Measurements from ENCODE around the gene SHISA5. TPM values are rescaled to one million over a fixed set of nuclear protein-coding genes. Genes with fewer than 3 reads are reported as not detected.
A peak's percentile ranks its signal among the peaks of the same experiment; 100 is the strongest.

Gene SHISA5
- total RNA-seq, 1 donor from 2014 or later: 333 TPM

DNA sequence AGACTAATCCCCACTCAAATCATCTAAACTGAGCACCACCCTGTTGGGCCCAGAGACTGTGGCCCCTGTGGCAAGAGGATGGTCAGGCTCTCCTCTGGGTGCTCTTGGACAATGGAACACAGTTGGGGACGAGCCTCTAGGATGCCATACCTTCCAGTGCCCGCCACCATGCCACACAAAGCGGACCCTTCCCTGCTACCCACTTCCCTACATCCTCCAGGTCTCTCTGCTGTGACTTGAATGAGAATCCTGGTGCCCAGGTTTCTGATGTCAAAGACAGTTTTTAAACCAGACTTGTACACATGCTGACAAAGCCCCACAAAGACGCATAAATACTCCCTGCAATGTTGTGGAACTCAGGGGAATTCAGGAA is 68.8 kb downstream of the SHISA5 start:
- H3K4me1 Mint-ChIP-seq (ENCODE audit: low read depth, unreplicated experiment): peaks cover 33% of the 10 kb centered on the region
- H3K9ac ChIP-seq (ENCODE audit: low read length): no peak overlapping the region
- no peak overlapping the region for H3K4me2 ChIP-seq (ENCODE audit: low read length)
- H2AFZ ChIP-seq (ENCODE audit: low read depth, low read length): no peak overlapping the region
- FAIRE-seq (no peak), DNase-seq (ENCODE audit: low read depth) (no peak)
- no peaks in the 10 kb centered on the region for H3K9me3 ChIP-seq (ENCODE audit: insufficient read depth, low read depth, low read length)
- peaks cover 21% of the 10 kb centered on the region for H3K4me1 ChIP-seq (ENCODE audit: insufficient read depth, low read length)
- peaks cover 7% of the 10 kb centered on the region for H3K36me3 ChIP-seq (ENCODE audit: insufficient read depth, low read length)
- H3K27ac Mint-ChIP-seq (ENCODE audit: unreplicated experiment): no peak overlapping the region
- H3K27me3 Mint-ChIP-seq (ENCODE audit: low read depth, unreplicated experiment): no peaks in the 10 kb centered on the region
- peaks cover 7% of the 10 kb centered on the region for H3K36me3 Mint-ChIP-seq (ENCODE audit: low read depth, unreplicated experiment)
- H3K27ac ChIP-seq (ENCODE audit: low read depth, low read length): no peak overlapping the region
- no peak overlapping the region for H3K4me3 Mint-ChIP-seq (ENCODE audit: unreplicated experiment)
- peaks cover 9% of the 10 kb centered on the region for H3K79me2 ChIP-seq (ENCODE audit: insufficient read depth, low read length)
- H4K20me1 ChIP-seq (ENCODE audit: insufficient read depth, low read length): peaks cover 4% of the 10 kb centered on the region
- TF ChIP-seq, protein P1, sequence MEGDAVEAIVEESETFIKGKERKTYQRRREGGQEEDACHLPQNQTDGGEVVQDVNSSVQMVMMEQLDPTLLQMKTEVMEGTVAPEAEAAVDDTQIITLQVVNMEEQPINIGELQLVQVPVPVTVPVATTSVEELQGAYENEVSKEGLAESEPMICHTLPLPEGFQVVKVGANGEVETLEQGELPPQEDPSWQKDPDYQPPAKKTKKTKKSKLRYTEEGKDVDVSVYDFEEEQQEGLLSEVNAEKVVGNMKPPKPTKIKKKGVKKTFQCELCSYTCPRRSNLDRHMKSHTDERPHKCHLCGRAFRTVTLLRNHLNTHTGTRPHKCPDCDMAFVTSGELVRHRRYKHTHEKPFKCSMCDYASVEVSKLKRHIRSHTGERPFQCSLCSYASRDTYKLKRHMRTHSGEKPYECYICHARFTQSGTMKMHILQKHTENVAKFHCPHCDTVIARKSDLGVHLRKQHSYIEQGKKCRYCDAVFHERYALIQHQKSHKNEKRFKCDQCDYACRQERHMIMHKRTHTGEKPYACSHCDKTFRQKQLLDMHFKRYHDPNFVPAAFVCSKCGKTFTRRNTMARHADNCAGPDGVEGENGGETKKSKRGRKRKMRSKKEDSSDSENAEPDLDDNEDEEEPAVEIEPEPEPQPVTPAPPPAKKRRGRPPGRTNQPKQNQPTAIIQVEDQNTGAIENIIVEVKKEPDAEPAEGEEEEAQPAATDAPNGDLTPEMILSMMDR (IDR thresholded peaks at IDR 0.05; ENCODE audit: insufficient read depth, low read depth, low read length): no peak
- no peak for TF ChIP-seq EZH2 (IDR thresholded peaks at IDR 0.05; ENCODE audit: insufficient read depth, low read length)
- H3K4me3 ChIP-seq (ENCODE audit: insufficient read depth, low read depth, low read length): no peak overlapping the region
- no peaks in the 10 kb centered on the region for H3K9me3 Mint-ChIP-seq (ENCODE audit: unreplicated experiment)
- H3K27me3 ChIP-seq (ENCODE audit: insufficient read depth, low read length): no peaks in the 10 kb centered on the region

DNA sequence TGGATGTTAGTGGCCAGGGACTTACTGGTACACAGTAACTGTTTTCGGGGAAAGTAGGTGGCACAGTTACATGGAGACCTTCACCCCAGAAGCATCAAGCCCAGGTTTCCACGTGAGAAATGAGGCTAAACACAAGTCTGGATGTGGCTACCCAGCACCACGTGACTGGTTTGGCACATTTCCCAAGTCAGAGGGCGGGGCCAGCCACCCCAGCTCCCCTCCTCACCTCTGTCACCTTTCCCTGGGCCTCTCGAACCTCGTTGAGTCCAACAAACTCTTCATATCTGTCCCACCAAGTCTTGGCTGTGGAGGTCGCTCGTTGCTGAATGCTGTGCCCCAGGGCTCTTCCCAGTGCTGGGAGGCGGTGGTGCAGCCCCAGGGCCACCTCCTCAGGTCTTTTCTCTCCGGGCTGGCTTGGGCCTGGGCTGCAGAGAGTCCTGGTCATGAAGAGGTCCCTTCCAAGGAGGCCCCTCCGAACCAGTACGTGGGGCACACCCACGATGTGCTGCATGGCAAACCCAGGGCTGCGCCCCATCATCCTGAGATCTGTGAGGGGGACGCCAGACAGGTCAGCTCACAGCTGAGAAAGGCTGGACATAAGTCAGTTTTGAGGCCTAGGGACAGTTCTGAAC is 69.3 kb downstream of the SHISA5 start:
- no peak for FAIRE-seq
- H3K4me1 Mint-ChIP-seq (ENCODE audit: low read depth, unreplicated experiment): peaks cover 30% of the 10 kb centered on the region

More for the DNA sequence above, 69.3 kb downstream of the SHISA5 start:
- no peak for TF ChIP-seq EZH2 (IDR thresholded peaks at IDR 0.05; ENCODE audit: insufficient read depth, low read length)
- TF ChIP-seq, protein P1 (IDR thresholded peaks at IDR 0.05; ENCODE audit: insufficient read depth, low read depth, low read length): no peak
- Histone ChIP-seq H3K36me3 (ENCODE audit: insufficient read depth, low read length) (peaks cover 7% of the 10 kb centered on the region), H3K4me2 (ENCODE audit: low read length) (no peak overlapping the region), H2AFZ (ENCODE audit: low read depth, low read length) (no peak overlapping the region), H3K4me3 (ENCODE audit: insufficient read depth, low read depth, low read length) (no peak overlapping the region), H4K20me1 (ENCODE audit: insufficient read depth, low read length) (peaks cover 4% of the 10 kb centered on the region), H3K27ac (ENCODE audit: low read depth, low read length) (no peak overlapping the region), H3K4me1 (ENCODE audit: insufficient read depth, low read length) (peaks cover 26% of the 10 kb centered on the region), H3K9ac (ENCODE audit: low read length) (peak overlapping the region; percentile 12), H3K27me3 (ENCODE audit: insufficient read depth, low read length) (no peaks in the 10 kb centered on the region), H3K79me2 (ENCODE audit: insufficient read depth, low read length) (peaks cover 4% of the 10 kb centered on the region), H3K9me3 (ENCODE audit: insufficient read depth, low read depth, low read length) (no peaks in the 10 kb centered on the region)
- H3K27ac Mint-ChIP-seq (ENCODE audit: unreplicated experiment): no peak overlapping the region
- H3K27me3 Mint-ChIP-seq (ENCODE audit: low read depth, unreplicated experiment): no peaks in the 10 kb centered on the region
- H3K4me3 Mint-ChIP-seq (ENCODE audit: unreplicated experiment): no peak overlapping the region
- no peaks in the 10 kb centered on the region for H3K9me3 Mint-ChIP-seq (ENCODE audit: unreplicated experiment)
- DNase-seq (ENCODE audit: low read depth): no peak
- peaks cover 6% of the 10 kb centered on the region for H3K36me3 Mint-ChIP-seq (ENCODE audit: low read depth, unreplicated experiment)

Data from astrocyte (in vitro differentiated cells and primary cell).